Endothelial cell (in vitro differentiated cells): Measurements from ENCODE around the gene RAD51B. TPM values are rescaled to one million over a fixed set of nuclear protein-coding genes. Genes with fewer than 3 reads are reported as not detected.

Source experiments
- DNase-seq: peaks from one replicate; pipeline ENCODE4 v3.0.0; 2021; ENCODE audit warnings: low spot score
- H3K27ac Mint-ChIP-seq: one replicate; pipeline ENCODE4 v1.8.0; 2021; ENCODE audit warnings: mixed read lengths, inconsistent platforms; ENCODE audit not compliant: unreplicated experiment
- H3K27me3 Mint-ChIP-seq: one replicate; pipeline ENCODE4 v1.8.0; 2021; ENCODE audit warnings: mild to moderate bottlenecking, moderate library complexity, mixed read lengths, inconsistent platforms; ENCODE audit not compliant: unreplicated experiment
- H3K36me3 Mint-ChIP-seq: one replicate; pipeline ENCODE4 v1.8.0; 2021; ENCODE audit warnings: mild to moderate bottlenecking, low read depth, mixed read lengths, inconsistent platforms; ENCODE audit not compliant: unreplicated experiment
- H3K4me1 Mint-ChIP-seq: one replicate; pipeline ENCODE4 v1.8.0; 2021; ENCODE audit warnings: mild to moderate bottlenecking, mixed read lengths, inconsistent platforms; ENCODE audit not compliant: unreplicated experiment
- H3K4me3 Mint-ChIP-seq: one replicate; pipeline ENCODE4 v1.8.0; 2021; ENCODE audit warnings: mild to moderate bottlenecking, mixed read lengths, inconsistent platforms; ENCODE audit not compliant: unreplicated experiment
- H3K9me3 Mint-ChIP-seq: one replicate; pipeline ENCODE4 v1.8.0; 2021; ENCODE audit warnings: mixed read lengths, inconsistent platforms; ENCODE audit not compliant: unreplicated experiment
- CTCF ChIP-seq: fragments of 200-600 bp; sonication (generic); IDR thresholded peaks from one replicate; pipeline ENCODE4 v1.5.0; 2021; ENCODE audit warnings: antibody characterized with exemption; ENCODE audit not compliant: unreplicated experiment
- total RNA-seq: library from RNA; stranded (reverse); fragmentation: NEBNext Ultra II Directional; extraction: Animal tissue kit (Norgen Biotek cat#: 25700); gene quantifications from one replicate; pipeline ENCODE4 v1.2.1, GENCODE V29; 2021; ENCODE audit not compliant: unreplicated experiment

RAD51B gene
- total RNA-seq, 1 donor from 2014 or later, result 23.5 TPM

DNA sequence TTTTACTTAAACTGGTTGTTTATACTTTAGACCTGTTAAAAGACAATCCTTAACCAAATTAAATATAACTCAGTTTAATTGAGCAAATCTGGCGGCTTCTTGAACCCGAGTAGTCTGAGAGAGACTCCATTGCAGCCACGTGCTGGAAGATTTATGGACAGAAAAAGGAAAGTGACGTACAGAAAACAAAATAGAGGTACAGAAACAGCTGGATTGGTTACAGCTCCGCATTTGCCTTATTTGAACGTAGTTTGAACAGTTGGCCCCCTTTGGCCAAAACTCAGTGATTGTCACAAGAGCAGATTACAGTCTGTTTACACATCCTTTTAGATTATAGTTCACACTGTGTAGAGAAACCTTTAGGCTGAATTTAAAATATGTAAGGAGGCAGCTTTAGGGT, 155.9 kb downstream of the RAD51B start:
- no peaks in the 10 kb centered on the region for H3K9me3 Mint-ChIP-seq
- no peak for TF ChIP-seq CTCF
- H3K27me3 Mint-ChIP-seq, result peaks cover 2% of the 10 kb centered on the region
- peaks cover 7% of the 10 kb centered on the region for H3K4me1 Mint-ChIP-seq
- no peak for DNase-seq
- no peak overlapping the region for H3K4me3 Mint-ChIP-seq
- no peaks in the 10 kb centered on the region for H3K36me3 Mint-ChIP-seq
- H3K27ac Mint-ChIP-seq, result no peak overlapping the region

- Mint-ChIP-seq H3K9me3 (no peaks in the 10 kb centered on the region), H3K4me3 (no peak overlapping the region), H3K27ac (peak overlapping the region; percentile 76), H3K36me3 (no peaks in the 10 kb centered on the region), H3K4me1 (peaks cover 7% of the 10 kb centered on the region), H3K27me3 (peaks cover 2% of the 10 kb centered on the region)
- no peak for TF ChIP-seq CTCF
- no peak for DNase-seq
Observed at GRCh38 chr14:67977434-67978034, 158.0 kb downstream of the RAD51B start.

- no peaks in the 10 kb centered on the region for H3K36me3 Mint-ChIP-seq
- DNase-seq, result no peak
- TF ChIP-seq CTCF, result no peak
- no peak overlapping the region for H3K27ac Mint-ChIP-seq
- no peak overlapping the region for H3K4me3 Mint-ChIP-seq
- H3K9me3 Mint-ChIP-seq, result no peaks in the 10 kb centered on the region
- H3K27me3 Mint-ChIP-seq, result peaks cover 2% of the 10 kb centered on the region
- peaks cover 7% of the 10 kb centered on the region for H3K4me1 Mint-ChIP-seq
Observed at GRCh38 chr14:67978749-67979148, 159.2 kb downstream of the RAD51B start.

GRCh38 chr14:67982711-67983608, 163.4 kb downstream of the RAD51B start:
- Mint-ChIP-seq H3K4me1 (peaks cover 3% of the 10 kb centered on the region), H3K27ac (no peak overlapping the region), H3K9me3 (no peaks in the 10 kb centered on the region), H3K27me3 (peaks cover 2% of the 10 kb centered on the region), H3K4me3 (no peak overlapping the region), H3K36me3 (no peaks in the 10 kb centered on the region)
- no peak for DNase-seq
- TF ChIP-seq CTCF, result no peak

DNA sequence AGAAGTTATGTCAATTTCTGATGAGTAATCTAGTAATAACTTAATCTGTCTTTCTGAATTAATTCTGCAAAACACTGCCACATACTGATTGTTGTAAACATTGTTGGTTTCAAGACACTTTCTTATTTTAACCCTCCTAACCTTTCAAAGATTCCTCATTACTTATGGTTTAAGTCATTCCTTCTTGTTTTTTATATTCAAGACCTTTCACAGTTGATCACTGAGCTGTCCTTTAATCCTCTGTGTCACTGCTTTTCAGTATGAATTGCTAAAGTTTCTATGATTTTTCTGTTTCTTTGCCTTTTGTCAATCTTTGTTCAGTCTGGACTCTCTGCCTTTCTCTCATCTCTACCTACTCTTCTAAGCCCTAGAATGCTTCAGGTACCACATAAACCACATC, 164.7 kb downstream of the RAD51B start:
- TF ChIP-seq CTCF, result no peak
- Mint-ChIP-seq H3K27ac (no peak overlapping the region), H3K36me3 (no peaks in the 10 kb centered on the region), H3K4me3 (no peak overlapping the region), H3K9me3 (no peaks in the 10 kb centered on the region), H3K4me1 (no peaks in the 10 kb centered on the region), H3K27me3 (no peaks in the 10 kb centered on the region)
- DNase-seq, result no peak
